ENCODE measurements around the gene ATP13A5. TPM values are rescaled to one million over a fixed set of nuclear protein-coding genes. Genes with fewer than 3 reads are reported as not detected.

Gene ATP13A5
- total and polyA plus RNA-seq, 2 of the 8 experiments (the other 6 are each of a cell fraction or from before 2014, with no cell fraction given), result not detected

DNA sequence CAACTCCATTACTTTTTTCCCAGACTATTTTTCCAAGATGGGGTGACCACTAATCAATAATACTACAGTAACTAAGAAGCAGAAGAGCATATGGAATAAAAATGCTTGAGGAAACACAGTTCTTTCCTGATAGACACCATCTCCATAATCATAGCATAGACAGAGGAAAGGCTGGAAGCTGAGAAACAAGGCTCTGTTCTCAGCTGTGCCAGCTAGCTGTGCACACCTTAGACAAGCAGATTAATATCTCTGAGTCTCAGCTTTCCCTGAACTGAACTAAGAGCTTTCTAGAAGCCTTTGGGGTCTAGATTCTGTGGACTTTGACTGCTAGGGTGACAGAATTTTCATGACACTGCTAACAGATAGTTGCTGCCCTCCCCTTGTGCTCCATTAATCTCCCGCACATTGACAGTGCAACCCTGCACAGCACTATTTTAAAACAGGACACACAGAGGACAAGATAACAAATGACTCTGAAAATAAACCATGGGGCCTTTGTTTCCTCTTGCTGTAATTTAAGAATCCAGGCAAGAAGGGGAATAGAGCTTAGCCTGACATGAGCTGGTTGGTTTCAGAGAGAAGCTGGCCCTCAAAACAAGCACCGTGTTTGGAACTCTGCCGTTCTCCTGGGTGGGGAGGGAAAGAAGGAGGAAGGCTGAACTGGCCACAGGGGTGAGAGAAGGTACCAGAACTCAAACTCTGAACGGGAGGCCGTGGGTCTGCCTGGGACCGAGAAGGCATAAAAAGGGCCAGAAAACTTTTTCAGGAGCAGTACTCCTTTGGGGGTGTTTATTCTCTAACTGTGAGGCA, 67.4 kb downstream of the ATP13A5 start:
- no peak overlapping the region for H2BK5ac ChIP-seq (ENCODE audit: low read depth, low read length)
- no peak overlapping the region for H2BK20ac ChIP-seq (ENCODE audit: low read length)
- no peaks in the 10 kb centered on the region for H3K27me3 ChIP-seq (replicated peaks in 1 of 4; ENCODE audit: control insufficient read depth in 3 of 4, extremely low read depth in 1 of 4, insufficient read depth in 3 of 4, low read length in 3 of 4)
- POLR2A ChIA-PET (ENCODE audit: partially characterized antibody), result no interaction called here
- H3K9me3 ChIP-seq (ENCODE audit: insufficient read depth in 2 of 2, low read depth in 1 of 2, low read length in 1 of 2), result no peaks in the 10 kb centered on the region
- H2AFZ ChIP-seq (ENCODE audit: low read length), result peak overlapping the region; percentile 14; the same call in 1 of the 2 replicates
- WGBS, 2 experiments (ENCODE audit: extremely low coverage in 1 of 2, insufficient coverage in 1 of 2, insufficient read length in 1 of 2, insufficient replicate concordance in 2 of 2, low coverage in 1 of 2, low lambda C conversion rate in 2 of 2, missing lambda C conversion rate in 1 of 2), result 92% methylated on average over 6 of the region's 6 CpGs; no CpG with 5 or more reads in 1 of the 2 experiments
- H4K8ac ChIP-seq (ENCODE audit: extremely low read depth, insufficient read depth, low read length), result no peak overlapping the region
- H3K4me2 ChIP-seq (ENCODE audit: insufficient read depth in 1 of 2, low read depth in 2 of 2, low read length in 2 of 2), result no peak overlapping the region
- peaks cover 0 to 8% (median 3%) of the 10 kb centered on the region in 4 experiments; a peak in 4 of 7 replicates for H3K4me1 ChIP-seq (replicated peaks in 1 of 4; ENCODE audit: control insufficient read depth in 3 of 4, insufficient read depth in 4 of 4, low read length in 3 of 4)
- H3K4ac ChIP-seq (replicated peaks; ENCODE audit: insufficient read length, low read depth, low read length), result no peak overlapping the region
- no peaks in the 10 kb centered on the region for H4K20me1 ChIP-seq (replicated peaks in 1 of 2; ENCODE audit: control insufficient read depth in 1 of 2, insufficient read depth in 2 of 2, low read length in 2 of 2)
- CTCF ChIA-PET (ENCODE audit: partially characterized antibody), result interaction anchor here (0.6 kb wide), 2 partner anchors 16 to 97 kb away, joined by 3 read pairs; no protein-coding TSS in a partner anchor
- H3K79me1 ChIP-seq (ENCODE audit: low read depth, low read length), result no peaks in the 10 kb centered on the region
- FAIRE-seq, result no peak
- no peak overlapping the region for H3K27ac ChIP-seq (ENCODE audit: low read depth, low read length)
- no peak for DNase-seq (ENCODE audit: low read depth in 1 of 2, low spot score in 2 of 2)
- no peak overlapping the region for H2BK12ac ChIP-seq (ENCODE audit: low read depth, low read length)
- H3K23ac ChIP-seq (ENCODE audit: insufficient read length), result no peak overlapping the region
- no peak overlapping the region for H2BK15ac ChIP-seq (ENCODE audit: low read length)
- no peak overlapping the region for H3K18ac ChIP-seq (ENCODE audit: extremely low read depth, low read length)
- H3K4me3 ChIP-seq (ENCODE audit: extremely low read depth in 1 of 4, insufficient read depth in 2 of 4, low read depth in 3 of 4, low read length in 4 of 4), result no peak overlapping the region
- H2AK5ac ChIP-seq (ENCODE audit: low read depth, low read length), result no peak overlapping the region
- H3K23me2 ChIP-seq (ENCODE audit: low read depth, low read length), result no peaks in the 10 kb centered on the region
- H3K56ac ChIP-seq (replicated peaks; ENCODE audit: insufficient read length, low read depth, low read length), result no peak overlapping the region
- no peak overlapping the region for H4K5ac ChIP-seq (ENCODE audit: insufficient read length, low read depth, low read length)
- H3K9ac ChIP-seq (replicated peaks in 1 of 4; ENCODE audit: extremely low read depth in 1 of 4, low read depth in 3 of 4, low read length in 3 of 4), result no peak overlapping the region
- no peaks in the 10 kb centered on the region for H3K79me2 ChIP-seq (ENCODE audit: control insufficient read depth in 1 of 2, insufficient read depth in 2 of 2, low read length in 2 of 2)
- H3K14ac ChIP-seq (ENCODE audit: insufficient read length), result no peak overlapping the region
- H3K36me3 ChIP-seq (ENCODE audit: control insufficient read depth in 2 of 4, insufficient read depth in 4 of 4, low read length in 3 of 4), result no peaks in the 10 kb centered on the region
- H4K91ac ChIP-seq (replicated peaks; ENCODE audit: insufficient read length, low read length), result no peak overlapping the region
- H2BK120ac ChIP-seq (replicated peaks; ENCODE audit: low read depth, low read length), result no peak overlapping the region
- no peak for TF ChIP-seq JUND (IDR thresholded peaks at IDR 0.05; ENCODE audit: low read length)
- no peak for TF ChIP-seq TBP (IDR thresholded peaks at IDR 0.05; ENCODE audit: low read depth, low read length)
- TF ChIP-seq KDM1A (IDR thresholded peaks at IDR 0.05; ENCODE audit: borderline replicate concordance, low read length), result no peak
- no peak for TF ChIP-seq NRF1 (IDR thresholded peaks at IDR 0.05; ENCODE audit: low read depth, low read length)
- TF ChIP-seq MAFK (IDR thresholded peaks at IDR 0.05; ENCODE audit: low read depth, low read length), result no peak
- TF ChIP-seq YY1 (IDR thresholded peaks at IDR 0.05; ENCODE audit: low read depth, low read length), result no peak
- TF ChIP-seq ASH2L (IDR thresholded peaks at IDR 0.05; ENCODE audit: low read length), result no peak
- no peak for TF ChIP-seq POU5F1 (IDR thresholded peaks at IDR 0.05; ENCODE audit: low read depth, low read length)
- no peak for TF ChIP-seq POLR2AphosphoS5 (IDR thresholded peaks at IDR 0.05; ENCODE audit: low read depth, low read length)
- TF ChIP-seq POLR2A (IDR thresholded peaks at IDR 0.05; ENCODE audit: control extremely low read depth in 1 of 2, low read depth in 2 of 2, low read length in 2 of 2), result no peak
- TF ChIP-seq EP300 (IDR thresholded peaks at IDR 0.05; ENCODE audit: borderline replicate concordance in 1 of 2, low read depth in 2 of 2, low read length in 2 of 2), result no peak
- no peak for TF ChIP-seq TAF7 (optimal IDR thresholded peaks at IDR 0.05; ENCODE audit: borderline replicate concordance, low read depth, low read length)
- TF ChIP-seq HDAC6 (IDR thresholded peaks at IDR 0.05; ENCODE audit: low read depth, low read length), result no peak
- no peak for TF ChIP-seq HDAC2 (IDR thresholded peaks at IDR 0.05; ENCODE audit: borderline replicate concordance in 1 of 2, low read depth in 2 of 2, low read length in 2 of 2)
